Spinal cord (tissue), 10 donors: Measurements from ENCODE around the gene BECN2. TPM values are rescaled to one million over a fixed set of nuclear protein-coding genes. Genes with fewer than 3 reads are reported as not detected.
"Not testable (repeated sequence)": the region's sequence is repeated elsewhere in the genome, so short reads cannot be mapped to it uniquely, and the experiment has no call there.

ENCODE experiments used
- DNase-seq, 6 donors: peaks; one replicate each; pipeline versions ENCODE4 v3.0.0 to v3.0.0-alpha.2; 2013 to 2015; ENCODE audit warnings: low spot score in 6 of 6, low read depth in 4 of 6
- H3K27ac ChIP-seq: one replicate; pipeline ENCODE4 v1.5.1; 2013; ENCODE audit warnings: low read depth, low read length, control low read depth
- H3K27me3 ChIP-seq: one replicate; pipeline ENCODE4 v1.6.1; 2013; ENCODE audit warnings: low read length; ENCODE audit not compliant: control insufficient read depth, insufficient read depth
- H3K36me3 ChIP-seq: one replicate; pipeline ENCODE4 v1.6.1; 2013; ENCODE audit warnings: low read length; ENCODE audit not compliant: control insufficient read depth, insufficient read depth
- H3K4me1 ChIP-seq: one replicate; pipeline ENCODE4 v1.6.1; 2013; ENCODE audit warnings: low read length; ENCODE audit not compliant: control insufficient read depth, insufficient read depth
- H3K4me3 ChIP-seq: one replicate; pipeline ENCODE4 v1.5.1; 2013; ENCODE audit warnings: low read depth, low read length, control low read depth
- H3K9me3 ChIP-seq: one replicate; pipeline ENCODE4 v1.6.1; 2013; ENCODE audit warnings: low read length; ENCODE audit not compliant: control insufficient read depth, insufficient read depth
- WGBS: methylation state at CpG from one replicate; pipeline ENCODE4 v1.1.5; 2013; ENCODE audit warnings: missing lambda C conversion rate; ENCODE audit not compliant: insufficient coverage; 5-methylcytosine and 5-hydroxymethylcytosine counted together
- polyA plus RNA-seq, 2 donors: library from polyadenylated mRNA; unstranded; fragments of 120-200 nt; gene quantifications; one replicate each; pipeline ENCODE4 v1.2.1, GENCODE V29; 2013; ENCODE audit not compliant: insufficient read length in 2 of 2
- total RNA-seq, 2 donors: library from RNA; depleted of rRNA in 1 of 2; stranded (reverse); fragments of 120-200 nt in 1 of 2; fragments of >200 nt in 1 of 2; gene quantifications; one replicate each; pipeline versions ENCODE4 v1.2.3 to v1.2.4, GENCODE V29; 2013 to 2014
- donor health status: healthy.

Gene BECN2
- total and polyA plus RNA-seq, 4 donors, result not detected

GRCh38 chr1:241972703-241973369 lies 15.3 kb downstream of the BECN2 start:
- WGBS, result 25% methylated on average over 3 of the region's 6 CpGs
- H3K4me3 ChIP-seq, result no peak overlapping the region
- H3K27me3 ChIP-seq, result no peaks in the 10 kb centered on the region
- H3K27ac ChIP-seq, result no peak overlapping the region
- H3K4me1 ChIP-seq, result no peaks in the 10 kb centered on the region
- no peaks in the 10 kb centered on the region for H3K9me3 ChIP-seq
- DNase-seq, result peak; percentile 20 to 94 (median 42)
- H3K36me3 ChIP-seq, result no peaks in the 10 kb centered on the region

GRCh38 chr1:241976229-241976628 lies 18.7 kb downstream of the BECN2 start:
- Histone ChIP-seq H3K4me3 (no peak overlapping the region), H3K9me3 (no peaks in the 10 kb centered on the region), H3K27ac (no peak overlapping the region), H3K36me3 (no peaks in the 10 kb centered on the region), H3K4me1 (no peaks in the 10 kb centered on the region), H3K27me3 (no peaks in the 10 kb centered on the region)
- no CpG with 5 or more reads among the region's 6 CpGs for WGBS
- DNase-seq, result no peak

- no peak overlapping the region for H3K4me3 ChIP-seq
Observed at GRCh38 chr1:241979071-241979470, 21.5 kb downstream of the BECN2 start.

GRCh38 chr1:241979926-241980325 lies 22.4 kb downstream of the BECN2 start:
- WGBS, result no CpG with 5 or more reads among the region's 1 CpG
- no peaks in the 10 kb centered on the region for H3K36me3 ChIP-seq
- H3K27ac ChIP-seq, result no peak overlapping the region
- no peak overlapping the region for H3K4me3 ChIP-seq
- H3K4me1 ChIP-seq, result no peaks in the 10 kb centered on the region
- H3K9me3 ChIP-seq, result no peaks in the 10 kb centered on the region
- H3K27me3 ChIP-seq, result no peaks in the 10 kb centered on the region
- DNase-seq, result peak in 1 of 6 donors; percentile 68

More at GRCh38 chr1:241979071-241979470, 21.5 kb downstream of the BECN2 start:
- Histone ChIP-seq H3K4me1 (no peaks in the 10 kb centered on the region), H3K36me3 (no peaks in the 10 kb centered on the region), H3K27ac (no peak overlapping the region), H3K9me3 (no peaks in the 10 kb centered on the region), H3K27me3 (no peaks in the 10 kb centered on the region)
- WGBS, result 93% methylated on average over 14 of the region's 18 CpGs
- no peak for DNase-seq

- Histone ChIP-seq H3K27ac (no peak overlapping the region), H3K4me1 (no peaks in the 10 kb centered on the region), H3K27me3 (no peaks in the 10 kb centered on the region), H3K4me3 (no peak overlapping the region), H3K36me3 (no peaks in the 10 kb centered on the region), H3K9me3 (no peaks in the 10 kb centered on the region)
- 59% methylated on average over 4 of the region's 10 CpGs for WGBS
- DNase-seq, result peak in 2 of 6 donors; percentile 34 to 62
Observed at GRCh38 chr1:241985787-241986186, 28.2 kb downstream of the BECN2 start.

- not testable (repeated sequence) for H3K4me1 ChIP-seq, H3K4me3 ChIP-seq, H3K27ac ChIP-seq, DNase-seq, H3K9me3 ChIP-seq, H3K27me3 ChIP-seq, H3K36me3 ChIP-seq
- 39% methylated on average over 4 of the region's 10 CpGs for whole genome bisulfite sequencing
Observed at GRCh38 chr1:241988389-241988930, 30.9 kb downstream of the BECN2 start.

GRCh38 chr1:241990040-241990439 lies 32.5 kb downstream of the BECN2 start:
- Histone ChIP-seq H3K27ac (no peak overlapping the region), H3K4me3 (no peak overlapping the region), H3K4me1 (no peaks in the 10 kb centered on the region), H3K9me3 (no peaks in the 10 kb centered on the region), H3K36me3 (no peaks in the 10 kb centered on the region), H3K27me3 (no peaks in the 10 kb centered on the region)
- DNase-seq, result peak in 2 of 6 donors; percentile 16 to 21
- WGBS, result 60% methylated on average over 3 of the region's 10 CpGs

GRCh38 chr1:241992734-241993133 lies 35.2 kb downstream of the BECN2 start:
- DNase-seq, result no peak
- H3K4me3 ChIP-seq, result no peak overlapping the region
- H3K36me3 ChIP-seq, result no peaks in the 10 kb centered on the region
- H3K27ac ChIP-seq, result no peak overlapping the region
- WGBS, result 100% methylated on average over 3 of the region's 5 CpGs
- no peaks in the 10 kb centered on the region for H3K27me3 ChIP-seq
- H3K9me3 ChIP-seq, result no peaks in the 10 kb centered on the region
- no peaks in the 10 kb centered on the region for H3K4me1 ChIP-seq

GRCh38 chr1:241994171-241994570 lies 36.6 kb downstream of the BECN2 start:
- Histone ChIP-seq H3K36me3 (no peaks in the 10 kb centered on the region), H3K9me3 (no peaks in the 10 kb centered on the region), H3K27ac (no peak overlapping the region), H3K4me1 (peaks cover 9% of the 10 kb centered on the region), H3K4me3 (no peak overlapping the region), H3K27me3 (no peaks in the 10 kb centered on the region)
- 100% methylated on average over 2 of the region's 9 CpGs for WGBS
- DNase-seq, result no peak

- no peak for DNase-seq
- H3K27ac ChIP-seq, result no peak overlapping the region
- 99% methylated on average over 10 of the region's 12 CpGs for WGBS
- peaks cover 9% of the 10 kb centered on the region for H3K4me1 ChIP-seq
- no peak overlapping the region for H3K4me3 ChIP-seq
- no peaks in the 10 kb centered on the region for H3K9me3 ChIP-seq
- no peaks in the 10 kb centered on the region for H3K27me3 ChIP-seq
- no peaks in the 10 kb centered on the region for H3K36me3 ChIP-seq
Observed at GRCh38 chr1:241997401-241997998, 39.9 kb downstream of the BECN2 start.
